HG02571 (cell line): Measurements from ENCODE around the gene FGF14.

Experiments
- ATAC-seq: cut with Tn5 transposase; IDR thresholded peaks from one replicate; pipeline ENCODE4 v1.9.1; 2021; ENCODE audit warnings: mild to moderate bottlenecking, moderate library complexity; ENCODE audit not compliant: unreplicated experiment

The FGF14 gene

DNA sequence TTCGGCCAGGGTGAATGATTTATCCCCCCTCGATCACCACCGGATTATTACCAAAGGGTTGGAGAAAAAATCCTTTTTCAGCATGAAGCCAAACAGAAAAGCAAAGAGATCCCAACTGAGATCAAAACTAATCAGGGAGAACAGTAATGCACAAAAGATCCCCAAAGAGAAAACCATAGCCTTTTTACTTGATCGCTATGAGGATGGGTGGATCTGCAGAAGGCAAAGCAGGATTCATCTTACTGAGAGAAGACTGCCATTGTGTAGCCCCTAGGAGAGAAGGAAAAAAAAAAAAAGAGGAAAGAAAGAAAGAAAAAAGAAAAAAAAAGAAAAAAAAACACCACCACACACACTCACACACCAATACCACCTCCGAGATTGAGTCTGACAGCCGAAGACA is at the start of gene FGF14:
Gene FGF14 (minus strand): TSS at position 283 of the 400 bp plus-strand sequence.
- ATAC-seq: no peak

DNA sequence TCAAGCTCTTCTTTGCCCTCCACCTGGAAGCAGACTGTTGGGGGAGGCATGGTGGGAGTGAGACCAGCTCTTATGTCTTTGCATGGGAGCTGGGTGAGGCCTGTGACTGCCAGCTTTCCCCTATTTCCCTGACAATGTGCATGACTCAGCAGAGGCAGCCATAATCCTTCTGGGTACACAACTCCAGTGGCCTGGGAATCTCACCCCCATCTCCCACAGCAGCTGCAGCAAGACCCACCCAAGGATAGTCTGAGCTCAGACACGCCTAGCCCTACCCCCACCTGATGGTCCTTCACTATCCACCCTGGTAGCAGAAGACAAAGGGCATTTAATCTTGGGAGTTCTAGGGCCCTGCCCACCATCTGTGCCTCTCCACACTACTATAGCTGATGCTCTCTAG is 41.4 kb upstream of the FGF14 start:
- no peak for ATAC-seq

DNA sequence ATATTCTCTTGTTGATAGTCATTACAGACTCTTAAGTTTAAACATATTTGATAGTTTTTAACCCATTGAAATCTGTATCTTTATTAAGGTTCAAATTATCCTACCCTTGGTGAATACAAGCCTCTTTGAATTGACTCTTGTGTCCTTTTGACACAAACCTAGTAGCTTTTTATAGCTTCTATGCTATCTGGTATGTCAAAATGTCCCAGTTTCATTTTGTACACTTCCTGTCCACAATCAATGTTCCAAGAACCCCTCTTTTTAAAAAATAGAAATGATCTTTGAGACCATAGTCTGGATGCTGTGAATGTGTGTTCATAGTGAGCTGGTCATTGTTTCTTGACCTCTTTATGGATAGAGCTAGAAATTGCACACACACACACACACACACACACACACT is 39.2 kb upstream of the FGF14 start:
- ATAC-seq: no peak

DNA sequence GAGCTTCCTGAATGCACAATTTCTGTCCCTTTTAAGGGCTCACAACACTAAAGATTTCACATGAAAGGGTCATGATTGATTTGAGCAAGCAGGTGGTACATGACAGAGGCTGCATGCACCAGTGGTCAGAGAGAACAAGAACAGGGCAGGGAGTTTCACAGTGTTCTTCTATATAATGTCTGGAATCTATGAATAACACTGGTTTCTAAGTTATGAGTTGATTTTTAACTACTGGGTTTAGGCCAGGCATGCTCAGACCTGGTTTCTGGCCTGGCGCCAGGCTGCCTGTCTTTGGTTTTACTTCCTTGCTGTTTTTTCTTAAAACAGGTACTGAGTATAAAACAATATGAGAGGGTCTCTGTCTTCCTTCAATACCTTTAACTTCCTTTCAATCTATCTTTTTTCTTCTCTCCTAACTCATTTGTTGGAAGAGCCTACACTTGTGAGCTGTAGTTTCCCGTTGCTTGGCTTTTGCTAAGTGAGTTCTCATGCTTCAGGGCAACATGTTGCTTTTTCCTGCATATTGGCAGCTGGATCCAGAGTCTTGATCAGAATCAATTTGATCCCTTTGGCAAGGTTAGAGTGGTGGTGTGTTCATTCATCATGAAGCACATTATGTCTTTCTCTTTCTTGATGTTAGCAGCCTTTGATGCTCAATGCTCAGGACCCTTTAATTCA is 38.5 kb upstream of the FGF14 start:
- peak; percentile 45 for ATAC-seq

DNA sequence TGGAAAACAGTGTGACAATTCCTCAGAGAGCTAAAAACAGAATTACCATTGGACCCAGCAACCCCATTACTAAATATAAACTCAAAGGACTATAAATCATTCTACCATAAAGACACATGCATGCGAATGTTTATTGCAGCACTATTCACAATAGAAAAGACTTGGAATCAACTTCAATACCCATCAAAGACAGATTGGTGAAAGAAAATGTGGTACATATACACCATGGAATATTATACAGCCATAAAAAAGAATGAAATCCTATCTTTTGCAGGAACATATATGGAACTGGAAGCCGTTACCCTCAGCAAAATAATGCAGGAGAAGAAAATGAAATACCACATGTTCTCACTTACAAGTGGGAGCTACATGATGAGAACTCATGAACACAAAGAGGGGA is 20.8 kb upstream of the FGF14 start:
- ATAC-seq: no peak

DNA sequence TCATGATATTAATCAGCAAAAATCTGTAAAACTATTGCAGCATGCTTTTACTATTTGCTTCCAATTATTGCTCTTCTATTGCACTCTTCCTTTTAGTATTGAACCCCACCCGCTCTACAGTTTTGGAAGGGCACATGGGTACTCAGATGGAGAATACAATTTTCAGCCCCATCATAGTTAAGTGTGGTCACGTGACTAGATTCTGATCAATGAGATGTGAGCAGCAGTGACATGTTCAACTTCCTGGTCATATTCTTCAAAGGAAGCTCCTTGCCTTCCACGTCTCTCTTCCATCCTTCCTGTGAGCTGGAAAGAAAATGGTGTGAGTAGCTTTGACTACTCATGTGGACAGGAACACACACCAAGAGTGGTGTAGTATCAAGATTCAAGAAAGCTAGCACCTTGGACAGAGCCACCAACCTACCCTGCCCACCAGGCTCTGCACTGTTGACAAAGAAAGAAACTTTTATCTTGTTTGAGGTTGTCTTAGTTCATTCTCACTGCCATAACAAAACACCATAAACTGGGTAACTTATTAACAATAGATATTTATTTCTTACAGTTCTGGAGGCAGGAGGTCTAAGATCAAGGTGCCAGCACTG is 3.8 kb upstream of the FGF14 start:
- no peak for ATAC-seq

DNA sequence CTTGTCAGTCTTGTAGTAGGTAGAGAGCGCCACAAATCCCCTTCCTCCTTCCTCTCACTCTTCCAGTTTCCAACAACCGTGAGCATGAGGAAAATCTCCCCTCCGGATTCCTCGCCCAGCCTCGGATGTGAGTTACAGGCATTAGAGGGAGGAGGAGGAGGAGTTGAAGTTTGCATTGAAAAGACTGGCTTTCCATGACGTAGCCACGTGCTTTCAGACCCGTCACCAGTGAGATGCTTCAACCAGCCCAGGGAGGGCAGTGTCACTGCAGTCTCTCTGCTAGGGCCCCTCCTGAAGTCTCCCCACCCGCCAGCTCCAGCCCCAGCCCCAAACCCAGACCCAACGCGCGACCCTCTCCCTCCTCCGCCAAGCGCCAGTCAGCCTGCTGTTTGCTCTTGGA is 442 bp upstream of the FGF14 start:
- ATAC-seq: peak; percentile 42

DNA sequence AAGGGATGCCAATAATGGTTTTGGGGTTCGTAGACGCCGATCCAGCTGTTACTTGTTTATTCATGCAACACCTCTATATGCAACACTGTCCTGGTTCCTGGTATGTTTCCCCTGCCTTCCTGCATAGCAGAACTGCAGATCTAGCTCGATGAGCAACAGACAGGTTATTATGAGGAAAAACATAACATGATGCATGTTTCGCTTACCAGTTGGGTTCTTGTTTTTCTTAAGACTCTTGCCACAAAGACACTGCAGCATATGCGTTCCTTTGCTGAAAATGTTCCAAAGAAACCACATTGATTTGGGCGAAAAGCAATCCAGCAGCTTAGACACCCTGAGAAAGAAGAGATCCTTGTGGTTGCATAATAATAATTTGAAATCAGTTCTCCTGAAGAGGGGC is 583 bp downstream of the FGF14 start:
- no peak for ATAC-seq

DNA sequence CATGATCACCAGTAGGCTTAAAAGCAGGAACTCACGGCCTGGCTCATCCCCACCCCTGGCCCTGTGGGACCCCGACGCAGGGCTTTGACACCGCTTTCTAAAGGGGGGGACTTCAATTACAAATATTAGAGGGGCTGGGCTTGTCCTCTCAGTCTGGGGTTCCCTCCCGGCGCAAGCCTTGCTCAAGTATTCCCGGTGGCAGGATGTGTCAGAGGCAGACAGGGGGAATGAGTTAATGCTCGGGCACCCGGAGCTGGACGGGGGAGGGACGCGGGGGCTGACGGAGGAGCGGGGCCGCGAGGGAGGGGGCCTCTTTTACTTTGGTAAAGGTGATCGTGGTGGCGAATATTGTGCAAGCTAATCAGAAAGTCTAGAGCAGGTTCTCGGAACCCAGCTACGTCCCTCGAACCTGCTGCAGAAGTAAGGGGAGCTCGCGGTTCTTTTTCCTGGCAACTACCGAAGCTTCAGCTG is 1.1 kb downstream of the FGF14 start:
- ATAC-seq: no peak

DNA sequence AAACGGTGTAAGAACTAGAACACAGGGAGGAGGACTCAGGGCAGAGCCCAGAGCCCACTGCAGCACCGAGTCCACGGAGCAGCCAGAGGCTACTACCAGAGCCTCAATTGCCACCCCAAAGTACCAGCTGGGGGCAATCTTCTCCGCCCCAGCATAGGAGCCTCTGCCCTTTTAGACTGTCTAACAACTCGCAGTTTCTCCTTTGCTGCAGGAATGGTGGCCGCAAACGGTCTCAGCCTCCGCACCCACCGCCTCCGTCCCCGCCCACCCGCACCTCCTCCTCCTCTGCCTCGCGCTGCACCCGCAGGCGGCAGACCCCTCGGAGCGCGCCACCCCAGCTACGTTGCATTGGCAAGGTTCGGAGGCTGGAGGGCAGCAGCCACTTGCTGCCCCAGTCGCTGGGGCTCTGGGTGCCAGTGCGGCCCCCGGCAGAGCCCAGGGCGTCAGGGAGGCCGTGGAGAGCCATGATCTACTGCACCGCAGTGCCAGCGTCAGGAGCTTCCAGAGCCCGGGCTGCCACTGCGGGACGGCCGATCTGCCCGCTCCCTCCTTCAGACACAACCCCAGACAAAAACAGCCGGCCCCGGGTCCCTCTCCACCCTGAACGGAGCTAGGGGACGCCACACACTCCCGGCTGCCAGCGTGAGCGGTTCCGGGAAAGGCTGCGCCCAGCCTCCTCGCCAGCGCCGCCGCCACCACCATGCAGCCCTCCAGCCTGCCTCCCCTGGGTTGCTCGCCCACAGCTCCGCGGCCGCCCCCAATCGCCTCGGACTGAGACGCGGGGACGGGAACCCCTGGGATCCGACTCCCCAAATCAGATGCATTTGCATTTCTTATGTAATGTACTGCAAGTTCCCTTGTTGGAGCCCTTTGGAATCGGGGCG is 1.8 kb downstream of the FGF14 start:
- peak; percentile 50 for ATAC-seq

DNA sequence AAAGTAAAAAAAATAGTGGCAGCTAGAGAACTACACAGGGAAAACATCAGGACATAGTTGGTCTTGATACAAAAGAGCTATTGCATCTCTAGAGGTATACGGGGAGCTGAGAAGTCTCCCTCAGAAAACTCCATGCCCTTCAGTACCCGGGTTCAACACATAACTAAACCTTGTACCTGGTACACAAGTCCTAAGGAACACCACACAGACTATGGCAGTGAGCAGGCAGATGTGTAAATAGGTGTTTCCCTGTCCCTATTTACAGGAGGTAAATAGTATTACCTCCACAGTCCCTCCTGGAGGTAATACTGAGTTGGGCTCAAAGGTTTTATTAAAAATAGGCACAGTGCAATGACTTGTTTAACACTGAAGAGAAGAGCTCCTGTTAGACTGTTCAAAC is 5.9 kb downstream of the FGF14 start:
- ATAC-seq: no peak

DNA sequence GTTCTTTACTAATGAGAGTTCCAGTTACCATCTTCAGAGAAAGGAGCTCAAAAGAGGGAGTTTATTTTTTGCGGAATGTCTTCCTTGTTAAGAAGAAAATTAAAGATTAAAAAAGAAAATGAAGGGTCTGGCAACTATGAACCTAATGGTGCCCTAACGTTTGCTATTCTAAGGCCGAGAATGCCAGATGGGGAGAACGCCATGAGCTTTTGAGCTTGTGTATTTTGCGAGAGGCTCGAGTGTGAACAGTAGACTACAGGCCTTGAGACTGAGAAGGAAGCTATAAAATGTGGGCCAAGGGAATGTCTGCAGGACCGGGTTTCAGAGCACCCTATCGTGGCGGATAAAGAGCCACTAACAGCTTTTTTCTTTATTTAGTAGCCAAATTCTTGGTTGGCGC is 6.7 kb downstream of the FGF14 start:
- no peak for ATAC-seq

DNA sequence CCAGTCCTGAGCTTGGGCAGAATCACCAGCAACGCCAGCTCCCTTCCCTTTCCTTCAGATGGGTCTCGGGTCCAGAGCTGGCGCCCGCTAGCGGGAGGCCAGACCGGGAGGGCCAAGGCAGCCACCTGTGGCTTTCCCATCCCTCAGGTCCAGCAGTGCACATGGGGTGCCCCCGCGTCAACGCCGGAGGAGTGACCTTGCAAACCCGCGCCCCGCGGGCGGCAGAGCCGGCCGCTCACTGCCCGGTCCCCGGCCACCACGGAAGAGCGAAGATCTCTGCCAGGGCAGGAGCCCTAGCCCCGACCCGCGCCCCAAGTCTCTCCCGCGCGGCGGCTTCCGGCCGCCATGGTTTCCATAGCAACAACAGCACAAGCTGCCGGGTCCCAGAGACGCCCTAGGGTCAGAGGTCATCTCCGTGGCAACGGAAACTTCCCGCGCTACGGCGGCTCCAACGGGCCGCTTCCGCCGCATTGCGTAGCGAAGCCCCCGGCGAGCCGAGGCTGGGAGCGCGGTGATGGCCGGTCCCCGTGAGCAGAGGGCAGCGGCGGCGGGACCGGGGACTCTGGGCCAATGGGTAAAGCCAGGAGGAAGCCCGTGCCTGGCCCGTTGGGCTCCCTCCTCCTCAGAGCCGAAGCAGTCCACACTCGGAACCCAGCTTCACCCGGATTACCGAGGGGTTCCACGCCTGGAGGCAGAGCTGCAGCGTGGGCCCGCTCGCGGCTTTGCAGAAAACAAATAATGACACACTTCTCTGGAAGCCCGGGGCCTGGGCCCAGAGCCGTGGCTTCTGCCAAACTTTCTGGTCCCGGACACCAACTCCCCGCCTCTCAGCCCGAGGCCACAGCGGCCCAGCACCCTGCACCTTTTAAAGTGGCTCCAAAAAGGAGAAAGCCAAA is 7.4 kb downstream of the FGF14 start:
- peak; percentile 98 for ATAC-seq

DNA sequence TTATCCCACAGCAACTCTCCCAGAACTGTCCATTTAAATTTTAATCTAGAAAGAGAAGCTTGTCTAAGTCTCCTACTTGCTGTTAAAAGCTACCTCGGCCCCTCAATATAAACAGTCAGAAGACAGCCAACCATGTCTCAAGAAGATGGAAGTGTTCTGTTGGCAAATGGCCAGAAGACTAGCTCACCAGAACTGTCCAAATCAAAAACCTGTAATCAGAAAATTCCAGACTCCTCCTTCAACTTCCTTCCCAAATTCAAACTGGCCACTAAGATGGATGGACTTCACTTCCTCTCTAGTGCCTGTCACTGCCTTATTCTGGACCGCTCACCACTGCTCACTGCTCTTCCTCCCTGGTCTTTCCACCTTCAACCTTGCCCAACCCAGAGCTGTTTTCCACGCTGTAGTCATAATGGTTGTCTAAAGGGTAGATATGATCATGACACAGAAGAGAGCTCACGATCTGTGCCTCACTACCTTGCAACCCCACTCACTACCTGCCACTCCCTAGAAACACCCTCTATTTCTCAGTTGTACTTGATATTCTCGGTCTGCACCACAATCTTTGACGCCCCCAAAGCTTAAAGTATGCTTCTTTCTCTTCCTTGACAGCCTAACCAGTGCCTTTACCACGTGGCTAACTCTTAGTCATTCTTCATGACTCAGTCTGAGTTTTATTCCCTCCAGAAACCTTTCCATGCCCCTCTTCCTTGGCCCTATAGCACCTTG is 9.2 kb downstream of the FGF14 start:
- no peak for ATAC-seq

DNA sequence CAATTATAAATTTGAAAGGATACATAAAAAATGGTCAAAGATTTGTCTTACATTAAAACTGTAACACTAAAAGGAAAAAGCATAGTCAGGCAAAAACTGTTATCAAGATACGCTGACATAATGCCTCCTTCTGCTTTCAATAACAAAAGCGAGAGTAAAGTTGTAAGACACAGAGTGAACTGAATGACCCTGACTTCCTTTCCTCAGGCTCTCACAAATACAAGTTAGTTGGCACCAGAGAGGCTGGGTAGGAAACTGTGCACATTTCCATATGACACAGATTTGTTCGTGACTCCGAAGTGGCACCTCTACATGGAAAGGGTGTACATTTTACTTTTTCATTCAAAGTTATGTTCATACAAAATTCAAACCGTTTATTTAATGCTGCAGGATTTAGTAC is 15.4 kb downstream of the FGF14 start:
- ATAC-seq: no peak

DNA sequence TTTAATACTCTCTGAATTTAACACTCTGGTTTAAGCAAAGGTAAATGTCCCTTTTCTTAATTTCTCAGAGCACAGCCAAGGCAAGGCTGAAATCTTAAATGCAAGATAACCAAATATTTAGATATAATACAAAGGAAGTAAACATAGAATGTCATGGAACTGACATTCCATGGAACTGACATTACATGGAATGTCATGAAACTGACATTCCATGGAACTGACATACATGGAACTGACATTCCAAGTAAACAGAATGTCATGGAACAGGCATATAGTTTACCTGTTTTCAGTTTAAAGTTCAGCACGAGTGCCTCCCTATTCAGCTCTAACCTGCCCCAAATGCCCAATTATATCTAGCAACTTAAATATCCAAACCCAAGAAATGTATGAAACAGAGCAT is 21.8 kb downstream of the FGF14 start:
- no peak for ATAC-seq

DNA sequence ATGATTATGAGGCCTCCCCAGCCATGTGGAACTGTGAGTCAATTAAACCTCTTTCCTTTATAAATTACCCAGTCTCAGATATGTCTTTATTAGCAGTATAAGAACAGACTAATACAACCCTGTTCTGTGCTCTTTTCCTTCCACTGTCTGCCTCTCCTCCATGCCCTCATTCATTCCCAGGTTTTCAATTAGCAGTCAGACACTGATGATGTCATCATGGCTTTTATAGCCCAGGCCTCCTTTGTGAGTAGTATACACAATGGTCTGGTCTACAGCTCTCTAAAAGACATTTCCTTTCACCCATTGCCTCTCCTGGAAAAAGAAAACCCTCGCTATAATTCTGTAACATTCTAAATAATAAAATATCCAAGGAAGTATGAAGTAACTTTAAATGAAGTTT is 25.5 kb downstream of the FGF14 start:
- ATAC-seq: no peak

DNA sequence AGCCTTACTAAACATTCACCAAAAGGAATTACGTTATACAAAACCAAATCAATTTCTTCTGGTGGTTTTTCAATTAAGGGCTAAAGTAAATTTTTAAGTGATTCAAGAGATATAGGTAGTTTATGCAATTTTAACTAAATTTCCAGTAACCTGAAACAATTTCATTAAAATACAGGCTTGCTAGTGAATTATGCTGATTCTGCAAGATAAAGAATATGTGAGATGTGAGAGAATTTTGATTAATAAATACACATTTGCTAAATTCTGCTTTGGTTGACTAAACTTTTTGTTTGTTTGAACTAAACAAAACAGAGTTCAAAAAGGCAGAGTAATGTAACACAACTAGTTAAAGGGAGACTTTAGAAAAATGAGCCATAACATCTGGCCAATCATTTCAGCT is 27.1 kb downstream of the FGF14 start:
- ATAC-seq: no peak

DNA sequence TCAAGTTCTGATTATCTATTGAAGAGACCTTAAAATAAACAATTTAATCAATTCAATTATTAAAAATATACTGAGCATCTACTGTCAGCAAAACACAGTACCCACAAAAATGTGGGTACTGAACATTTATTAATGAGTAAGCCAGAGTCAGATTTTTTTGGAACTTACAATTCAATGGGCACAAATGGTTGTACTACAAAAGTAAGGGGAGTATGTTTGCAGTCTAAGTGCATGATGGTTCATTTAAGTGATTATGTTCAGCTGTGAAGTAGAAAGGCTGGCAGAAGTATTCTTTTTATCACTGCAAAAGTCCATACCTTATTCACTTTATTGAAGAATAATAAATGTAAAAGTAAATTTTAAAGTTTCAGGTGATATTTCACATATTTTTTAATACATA is 27.6 kb downstream of the FGF14 start:
- ATAC-seq: no peak

DNA sequence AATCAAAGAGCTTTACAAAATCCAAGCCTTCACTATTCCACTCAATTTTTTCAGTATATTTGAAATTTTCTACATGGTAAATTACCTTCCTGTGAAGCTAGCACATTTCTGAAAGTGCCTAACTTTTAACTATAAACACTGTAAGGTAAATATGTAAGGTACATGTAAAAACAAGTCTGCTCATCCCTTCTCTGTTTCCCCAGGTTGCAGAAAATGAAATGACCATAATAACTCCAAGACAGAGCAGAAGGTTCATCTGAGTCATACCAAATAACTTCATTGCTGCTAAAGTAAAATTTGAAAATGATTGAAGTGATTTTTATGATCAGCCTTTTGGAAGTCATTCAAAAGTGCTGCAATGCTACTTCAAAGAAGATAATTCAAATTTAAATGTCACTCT is 28.6 kb downstream of the FGF14 start:
- no peak for ATAC-seq
